BLaER1 treated with 17β-estradiol and CSF1 and Interleukin-3, amounts not matched to agents 10 nM and 100 nM (cell line): ENCODE results near the gene UMODL1.
A peak's percentile ranks its signal among the peaks of the same experiment; 100 is the strongest.

Experiments used
- H3K27ac ChIP-seq, 11 experiments: shearing (Covaris generic); formaldehyde crosslinking; 2 replicates each; pipeline ENCODE4 v1.8.1; 2022
- H3K27me3 ChIP-seq, 11 experiments: shearing (Covaris generic); formaldehyde crosslinking; 2 replicates each; pipeline ENCODE4 v1.8.1; 2022
- H3K36me3 ChIP-seq, 11 experiments: shearing (Covaris generic); formaldehyde crosslinking; 2 replicates each; pipeline ENCODE4 v1.8.1; 2022
- H3K4me1 ChIP-seq, 10 experiments: shearing (Covaris generic); formaldehyde crosslinking; 2 replicates each; pipeline ENCODE4 v1.8.1; 2022
- H3K4me2 ChIP-seq, 11 experiments: shearing (Covaris generic); formaldehyde crosslinking; 2 replicates each; pipeline ENCODE4 v1.8.1; 2022
- H3K4me3 ChIP-seq, 10 experiments: shearing (Covaris generic); formaldehyde crosslinking; 2 replicates each; pipeline ENCODE4 v1.8.1; 2022
- H3K9ac ChIP-seq, 11 experiments: shearing (Covaris generic); formaldehyde crosslinking; 2 replicates each; pipeline ENCODE4 v1.8.1; 2022
- H3K9me3 ChIP-seq, 11 experiments: shearing (Covaris generic); formaldehyde crosslinking; replicated peaks in 1 of 11; 2 replicates each; pipeline ENCODE4 v1.8.1; 2022
- H4K20me1 ChIP-seq, 11 experiments: shearing (Covaris generic); formaldehyde crosslinking; 2 replicates each; pipeline ENCODE4 v1.8.1; 2022
- Cebpa-rat ChIP-seq, 11 experiments: shearing (Covaris generic); IDR thresholded peaks; 2 replicates each; pipeline ENCODE4 v1.8.1; 2022

Gene UMODL1

GRCh38 chr21:42061195-42061985, 9.7 kb upstream of the UMODL1 start:
- Histone ChIP-seq H4K20me1 (no peaks in the 10 kb centered on the region), H3K4me3 (peak overlapping the region in 3 of 10 experiments; percentile 4 to 29 (median 27); a peak in 3 of 20 replicates), H3K9ac (peak overlapping the region; percentile 5 to 65 (median 51); a peak in 16 of 22 replicates), H3K4me2 (peak overlapping the region; percentile 83 to 98 (median 97)), H3K9me3 (no peaks in the 10 kb centered on the region), H3K4me1 (peaks cover 55 to 76% (median 67%) of the 10 kb centered on the region in 10 experiments), H3K27ac (peak overlapping the region; percentile 35 to 68 (median 60); a peak in 21 of 22 replicates), H3K27me3 (0 out of 22 replicates have a peak, but pooled peaks cover 0 to 7% (median 0%) of the 10 kb centered on the region in 11 experiments), H3K36me3 (no peaks in the 10 kb centered on the region)
- TF ChIP-seq Cebpa-rat (IDR thresholded peaks at IDR 0.05) = no peak

- H3K36me3 ChIP-seq = no peaks in the 10 kb centered on the region
- H3K27me3 ChIP-seq = 0 out of 22 replicates have a peak, but pooled peaks cover 0 to 7% (median 0%) of the 10 kb centered on the region in 11 experiments
- peak overlapping the region in 8 of 11 experiments; percentile 2 to 64 (median 22); a peak in 9 of 22 replicates for H3K9ac ChIP-seq
- H3K27ac ChIP-seq = peak overlapping the region; percentile 35 to 68 (median 60); a peak in 21 of 22 replicates
- H3K4me3 ChIP-seq = 0 out of 20 replicates have a peak overlapping the region, but pooled peaks of 1 of the 10 experiments have one; percentile 27
- no peak for TF ChIP-seq Cebpa-rat (IDR thresholded peaks at IDR 0.05)
- H3K9me3 ChIP-seq = no peaks in the 10 kb centered on the region
- H3K4me1 ChIP-seq = peaks cover 55 to 81% (median 68%) of the 10 kb centered on the region in 10 experiments
- peak overlapping the region; percentile 83 to 98 (median 97) for H3K4me2 ChIP-seq
- H4K20me1 ChIP-seq = no peaks in the 10 kb centered on the region
Measured at GRCh38 chr21:42061986-42062235, 9.2 kb upstream of the UMODL1 start.

GRCh38 chr21:42062236-42063022, 8.7 kb upstream of the UMODL1 start:
- Histone ChIP-seq H3K4me2 (peak overlapping the region; percentile 83 to 98 (median 97)), H3K27me3 (0 out of 22 replicates have a peak, but pooled peaks cover 0 to 7% (median 0%) of the 10 kb centered on the region in 11 experiments), H3K4me1 (peaks cover 55 to 86% (median 70%) of the 10 kb centered on the region in 10 experiments), H3K9me3 (no peaks in the 10 kb centered on the region), H4K20me1 (no peaks in the 10 kb centered on the region), H3K36me3 (no peaks in the 10 kb centered on the region), H3K4me3 (peak overlapping the region in 5 of 10 experiments; percentile 10 to 51 (median 28); a peak in 5 of 20 replicates), H3K9ac (peak overlapping the region in 7 of 11 experiments; percentile 7 to 64 (median 35); a peak in 7 of 22 replicates), H3K27ac (peak overlapping the region in 10 of 11 experiments; percentile 35 to 68 (median 60); a peak in 16 of 22 replicates)
- TF ChIP-seq Cebpa-rat (IDR thresholded peaks at IDR 0.05) = no peak

- Histone ChIP-seq H3K4me2 (peak overlapping the region; percentile 83 to 98 (median 97)), H3K4me3 (peak overlapping the region in 7 of 10 experiments; percentile 2 to 51 (median 28); a peak in 8 of 20 replicates), H3K9ac (peak overlapping the region in 7 of 11 experiments; percentile 4 to 63 (median 15); a peak in 11 of 22 replicates), H3K9me3 (no peaks in the 10 kb centered on the region), H3K27me3 (0 out of 22 replicates have a peak, but pooled peaks cover 0 to 7% (median 0%) of the 10 kb centered on the region in 11 experiments), H3K27ac (peak overlapping the region in 5 of 11 experiments; percentile 4 to 61 (median 48); a peak in 9 of 22 replicates), H3K4me1 (peaks cover 51 to 86% (median 70%) of the 10 kb centered on the region in 10 experiments), H3K36me3 (no peaks in the 10 kb centered on the region), H4K20me1 (no peaks in the 10 kb centered on the region)
- no peak for TF ChIP-seq Cebpa-rat (IDR thresholded peaks at IDR 0.05)
Measured at GRCh38 chr21:42063191-42063570, 7.9 kb upstream of the UMODL1 start.

- peak overlapping the region; percentile 83 to 98 (median 97) for H3K4me2 ChIP-seq
- H3K4me3 ChIP-seq = peak overlapping the region in 7 of 10 experiments; percentile 2 to 51 (median 28); a peak in 8 of 20 replicates
- H4K20me1 ChIP-seq = no peaks in the 10 kb centered on the region
- peak overlapping the region in 5 of 11 experiments; percentile 4 to 61 (median 48); a peak in 9 of 22 replicates for H3K27ac ChIP-seq
- H3K36me3 ChIP-seq = no peaks in the 10 kb centered on the region
- H3K4me1 ChIP-seq = peaks cover 45 to 91% (median 70%) of the 10 kb centered on the region in 10 experiments
- no peak for TF ChIP-seq Cebpa-rat (IDR thresholded peaks at IDR 0.05)
- H3K9me3 ChIP-seq = no peaks in the 10 kb centered on the region
- H3K27me3 ChIP-seq = 0 out of 22 replicates have a peak, but pooled peaks cover 0 to 7% (median 0%) of the 10 kb centered on the region in 11 experiments
- H3K9ac ChIP-seq = peak overlapping the region in 7 of 11 experiments; percentile 4 to 63 (median 15); a peak in 11 of 22 replicates
Measured at GRCh38 chr21:42063571-42064521, 7.3 kb upstream of the UMODL1 start.

- no peak overlapping the region for H3K4me3 ChIP-seq
- no peak overlapping the region for H3K27ac ChIP-seq
- H3K9ac ChIP-seq = no peak overlapping the region
Measured at GRCh38 chr21:42066521-42066920, 4.6 kb upstream of the UMODL1 start.

GRCh38 chr21:42067531-42068255, 3.4 kb upstream of the UMODL1 start:
- no peak overlapping the region for H3K9ac ChIP-seq
- H3K4me1 ChIP-seq = peaks cover 18 to 70% (median 48%) of the 10 kb centered on the region in 10 experiments
- no peak overlapping the region for H3K4me2 ChIP-seq
- no peak for TF ChIP-seq Cebpa-rat (IDR thresholded peaks at IDR 0.05)
- H4K20me1 ChIP-seq = no peaks in the 10 kb centered on the region
- no peaks in the 10 kb centered on the region for H3K9me3 ChIP-seq
- peaks cover 0 to 5% (median 0%) of the 10 kb centered on the region in 11 experiments; a peak in 1 of 22 replicates for H3K27me3 ChIP-seq
- no peak overlapping the region for H3K4me3 ChIP-seq
- no peak overlapping the region for H3K27ac ChIP-seq
- no peaks in the 10 kb centered on the region for H3K36me3 ChIP-seq

More at GRCh38 chr21:42066521-42066920, 4.6 kb upstream of the UMODL1 start:
- Histone ChIP-seq H3K4me1 (peaks cover 29 to 79% (median 57%) of the 10 kb centered on the region in 10 experiments), H3K4me2 (peak overlapping the region in 8 of 11 experiments; percentile 14 to 98 (median 62); a peak in 15 of 22 replicates), H3K36me3 (no peaks in the 10 kb centered on the region), H3K27me3 (peaks cover 0 to 7% (median 0%) of the 10 kb centered on the region in 11 experiments; a peak in 1 of 22 replicates), H4K20me1 (no peaks in the 10 kb centered on the region), H3K9me3 (no peaks in the 10 kb centered on the region)
- no peak for TF ChIP-seq Cebpa-rat (IDR thresholded peaks at IDR 0.05)
